ENCODE data around the gene RALGPS1.

Gene RALGPS1

GRCh38 chr9:127224883-127225739 is 310.5 kb downstream of the RALGPS1 start:
- DNase-seq (ENCODE audit: low spot score), result peak; percentile 97

DNA sequence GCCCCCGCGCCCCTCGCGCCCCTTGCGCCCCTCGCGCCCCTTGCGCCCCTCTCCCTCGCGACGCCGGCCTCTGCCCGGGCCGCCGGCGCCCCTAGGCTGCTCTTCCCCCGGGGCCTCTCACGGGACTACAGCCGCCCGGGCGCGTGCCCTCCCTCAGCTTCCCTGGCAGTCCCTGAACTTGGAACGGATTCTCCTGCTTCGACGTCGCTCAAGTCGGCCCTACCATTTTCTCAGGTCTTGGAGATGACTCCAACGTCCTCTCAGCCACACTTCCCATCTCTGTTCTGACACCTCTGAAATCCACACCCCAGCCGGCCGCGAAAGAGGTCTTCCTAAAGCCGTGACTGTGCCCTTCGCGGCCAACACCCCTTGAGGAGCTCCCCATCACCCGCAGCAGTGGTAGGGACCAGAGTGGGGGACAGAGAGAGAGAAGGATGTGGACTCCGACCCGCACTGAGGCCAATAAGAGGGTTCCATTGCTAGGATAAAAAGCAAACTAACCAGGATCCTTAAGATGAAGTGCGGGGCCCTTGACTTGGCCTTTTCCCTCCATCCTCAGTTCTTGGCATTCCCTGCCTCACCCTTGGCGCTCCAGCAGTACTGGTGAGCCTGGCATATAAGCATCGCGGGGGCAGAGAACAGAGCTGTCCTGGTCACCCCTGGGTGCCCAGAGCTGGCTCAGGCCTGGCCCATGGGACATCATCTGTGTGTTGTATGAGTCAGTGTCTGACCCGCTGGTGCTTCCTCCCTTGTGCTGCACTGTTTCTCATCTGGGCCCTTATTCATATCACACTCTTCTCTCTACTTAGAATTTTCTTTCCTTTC is 311.4 kb downstream of the RALGPS1 start:
- no peak for DNase-seq (ENCODE audit: low spot score)

GRCh38 chr9:127229691-127230417 is 315.3 kb downstream of the RALGPS1 start:
- no peak for DNase-seq (ENCODE audit: low spot score)

- no peak for DNase-seq (ENCODE audit: low spot score)
Measured at GRCh38 chr9:127231666-127232065, 317.1 kb downstream of the RALGPS1 start.

DNA sequence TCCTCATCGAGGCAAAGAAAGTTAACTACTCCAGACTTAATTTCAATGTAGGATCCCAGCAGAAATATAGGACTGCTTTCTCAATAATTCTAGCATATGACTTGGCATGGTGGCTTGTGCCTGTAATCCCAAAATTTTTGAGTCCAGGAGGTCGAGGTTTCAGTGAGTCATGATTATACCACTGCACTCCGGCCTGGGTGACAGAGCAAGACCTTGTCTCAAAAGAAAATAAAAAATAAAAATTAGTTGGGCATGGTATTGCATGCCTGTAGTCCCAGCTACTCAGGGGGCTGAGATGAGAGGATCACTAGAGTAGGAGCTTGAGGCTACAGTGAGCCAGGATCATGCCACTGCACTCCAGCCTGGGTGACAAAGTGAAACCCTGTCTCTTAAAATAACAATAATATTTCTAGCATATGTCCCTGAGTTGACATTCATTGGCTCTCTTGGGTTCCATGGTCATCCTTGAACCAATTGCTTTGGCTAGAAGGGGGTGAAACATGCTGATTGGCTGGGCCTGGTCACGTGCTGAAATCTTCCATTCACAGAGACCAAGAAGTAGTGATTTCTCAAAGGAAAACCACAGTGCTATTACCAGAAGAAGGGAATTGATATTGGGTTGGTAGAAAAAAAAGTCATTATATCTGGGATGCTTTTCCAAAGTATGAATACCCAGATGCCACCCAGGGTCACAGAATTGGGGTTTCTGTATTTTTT is 318.4 kb downstream of the RALGPS1 start:
- DNase-seq (ENCODE audit: low spot score), result no peak

GRCh38 chr9:127233550-127233949 is 319.0 kb downstream of the RALGPS1 start:
- no peak for DNase-seq (ENCODE audit: low spot score)

DNA sequence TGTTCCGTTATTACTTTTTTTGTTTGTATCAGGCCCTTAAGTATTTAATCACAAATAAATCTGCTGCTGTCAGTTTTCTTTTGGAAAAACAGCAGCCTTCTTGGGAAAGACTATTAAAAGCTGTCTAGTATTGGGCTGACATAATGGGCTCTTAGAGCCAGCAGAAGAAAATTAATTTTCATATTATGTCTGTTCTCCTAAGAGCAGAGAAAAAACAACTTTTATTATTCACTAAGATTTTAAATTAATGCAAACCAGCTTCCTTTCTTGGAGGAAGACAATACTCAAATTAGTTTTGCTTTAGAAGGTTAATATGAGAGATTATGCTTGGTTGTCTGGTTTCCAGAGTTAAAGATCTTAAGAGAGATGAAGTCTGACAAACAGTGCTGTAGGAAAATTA is 319.4 kb downstream of the RALGPS1 start:
- no peak for DNase-seq (ENCODE audit: low spot score)

GRCh38 chr9:127237801-127238200 is 323.2 kb downstream of the RALGPS1 start:
- no peak for DNase-seq (ENCODE audit: low spot score)

DNA sequence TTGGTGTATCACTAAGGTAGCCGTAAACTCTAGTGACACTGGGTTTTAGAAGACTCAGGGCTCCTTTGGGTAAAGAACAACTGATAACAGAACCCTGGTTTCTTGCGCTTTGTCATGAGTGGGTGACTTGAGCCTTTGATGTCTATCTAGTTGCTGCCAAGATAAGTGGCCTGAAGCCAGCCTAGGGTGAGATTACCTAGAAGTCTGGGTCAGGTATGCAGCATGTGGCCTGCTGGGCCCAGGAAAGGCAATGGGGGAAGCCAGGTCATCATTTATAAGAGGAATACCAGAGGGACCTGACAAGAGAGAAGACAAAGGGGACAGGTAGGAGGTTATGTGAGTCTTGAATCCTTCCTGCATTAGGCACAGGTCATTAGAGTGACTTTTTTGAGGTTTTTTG is 326.8 kb downstream of the RALGPS1 start:
- DNase-seq (ENCODE audit: low spot score), result no peak

DNA sequence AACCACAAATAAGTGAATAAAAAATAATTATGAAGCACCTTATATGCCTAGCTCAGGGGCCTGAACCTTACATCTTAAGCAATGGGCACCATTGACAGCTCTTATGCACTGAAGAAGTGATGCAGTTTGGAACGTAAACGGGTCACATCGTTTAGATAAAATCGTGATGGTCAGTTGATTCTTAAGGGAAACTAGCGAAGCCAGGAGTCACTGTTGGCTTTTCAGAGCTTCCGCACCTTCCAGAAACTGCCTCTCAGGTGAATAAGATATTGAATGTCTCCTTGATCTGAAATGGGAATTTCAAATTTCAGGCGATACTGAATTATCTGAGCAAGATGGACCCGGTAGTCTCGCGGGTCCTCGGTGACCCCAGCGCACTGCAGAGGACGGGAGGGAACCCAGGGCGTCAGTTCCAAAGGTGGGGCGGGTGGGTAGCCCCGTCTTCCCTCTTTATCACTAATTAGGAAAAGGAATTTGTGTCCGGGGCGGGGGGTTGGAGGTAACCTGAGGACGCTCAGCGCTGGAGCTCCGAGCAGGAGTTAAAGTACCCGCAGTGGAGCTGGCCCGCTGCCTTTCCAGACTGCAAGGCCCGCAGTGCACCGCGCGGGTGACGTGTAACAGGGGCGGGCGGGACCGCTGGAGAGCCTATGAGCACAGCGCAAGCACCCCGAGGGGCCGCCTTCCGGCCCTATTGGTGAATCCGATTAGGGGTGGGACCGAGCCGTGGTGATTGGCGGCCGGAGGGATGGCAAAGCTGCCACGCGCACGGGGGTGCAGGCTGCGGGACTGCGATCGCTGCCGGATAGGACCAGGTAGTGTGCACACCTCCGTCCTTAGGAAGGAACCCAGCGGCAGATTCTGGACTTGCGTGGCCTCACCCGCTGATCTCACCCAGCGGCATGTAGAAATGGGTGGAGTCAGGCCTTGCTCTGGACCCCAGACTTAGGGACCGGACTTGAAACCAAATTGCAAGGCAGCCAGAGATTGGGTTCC is 330.3 kb downstream of the RALGPS1 start:
- peak; percentile 97 for DNase-seq (ENCODE audit: low spot score)

GRCh38 chr9:127245637-127246164 is 331.1 kb downstream of the RALGPS1 start:
- DNase-seq (ENCODE audit: low spot score), result no peak

- DNase-seq (ENCODE audit: low spot score), result no peak
Measured at GRCh38 chr9:127248241-127248640, 333.7 kb downstream of the RALGPS1 start.

DNA sequence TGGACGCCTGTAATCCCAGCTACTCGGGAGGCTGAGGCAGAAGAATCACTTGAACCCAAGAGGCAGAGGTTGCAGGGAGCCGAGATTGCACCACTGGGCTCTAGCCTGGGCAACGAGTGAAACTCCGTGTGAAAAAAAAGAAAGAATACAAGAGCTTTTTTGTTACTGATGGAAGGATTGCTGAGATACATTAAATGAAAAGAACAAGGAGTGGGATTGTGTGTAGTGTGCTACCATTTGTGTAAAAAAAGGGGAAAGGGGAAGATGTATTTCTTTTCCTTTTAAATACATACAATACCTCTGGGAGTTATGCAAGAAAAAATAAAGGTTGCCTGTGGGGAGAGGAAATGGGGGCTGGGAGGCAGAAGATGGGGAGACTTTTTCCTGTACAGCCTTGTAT is 335.3 kb downstream of the RALGPS1 start:
- no peak for DNase-seq (ENCODE audit: low spot score)

DNA sequence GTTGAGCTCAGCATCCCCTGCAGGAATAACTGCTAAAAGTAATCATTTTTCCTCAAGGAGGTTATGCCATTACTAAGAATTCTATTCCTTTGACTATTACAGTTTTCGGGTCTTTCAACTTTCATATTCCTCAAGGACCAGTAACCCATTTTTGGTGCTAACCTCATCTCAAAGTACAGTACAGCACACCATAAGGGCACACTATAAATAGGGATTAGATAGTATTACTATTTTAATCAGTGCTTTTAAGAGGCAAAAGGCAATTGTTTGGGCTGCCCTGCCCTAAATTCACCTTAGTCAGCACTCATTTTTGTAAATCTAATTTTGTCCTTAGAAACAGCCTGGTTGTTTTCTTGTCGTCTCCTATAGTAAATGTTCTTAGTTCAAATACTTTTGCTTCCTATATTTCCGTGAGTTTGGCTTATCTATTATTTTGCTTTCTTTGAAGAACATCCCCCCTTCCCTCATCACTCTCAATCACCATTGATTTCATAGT is 336.4 kb downstream of the RALGPS1 start:
- DNase-seq (ENCODE audit: low spot score), result no peak

GRCh38 chr9:127252410-127253318 is 338.1 kb downstream of the RALGPS1 start:
- DNase-seq (ENCODE audit: low spot score), result no peak

GRCh38 chr9:127253446-127253845 is 338.9 kb downstream of the RALGPS1 start:
- DNase-seq (ENCODE audit: low spot score), result no peak

DNA sequence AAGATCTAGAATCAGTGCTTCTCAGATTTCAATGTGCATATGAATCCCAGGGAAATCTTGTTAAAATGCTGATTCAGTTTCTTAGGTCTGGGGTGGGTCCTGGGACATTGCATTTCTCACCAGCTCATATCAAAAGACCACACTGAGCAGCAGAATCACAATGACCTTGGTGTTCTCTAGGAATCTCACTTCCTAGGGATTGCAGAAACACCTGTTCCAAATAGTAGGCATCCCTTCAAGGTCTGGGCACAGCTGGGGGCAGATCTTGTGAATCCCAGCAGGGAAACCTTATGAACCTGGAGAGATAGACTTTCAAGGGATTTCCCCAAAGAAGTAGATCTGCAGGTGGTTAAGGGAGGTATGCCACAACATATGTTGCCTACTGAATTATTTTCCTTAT is 341.1 kb downstream of the RALGPS1 start:
- DNase-seq (ENCODE audit: low spot score), result no peak

- DNase-seq (ENCODE audit: low spot score), result no peak
Measured at GRCh38 chr9:127256324-127256723, 341.7 kb downstream of the RALGPS1 start.
